ENCODE data around the gene MSANTD3. TPM values are rescaled to one million over a fixed set of nuclear protein-coding genes. Genes with fewer than 3 reads are reported as not detected.

MSANTD3 gene
- total and polyA plus RNA-seq, 3 donors from 2014 or later = 11.5 to 24.9 (median 16.9) TPM

DNA sequence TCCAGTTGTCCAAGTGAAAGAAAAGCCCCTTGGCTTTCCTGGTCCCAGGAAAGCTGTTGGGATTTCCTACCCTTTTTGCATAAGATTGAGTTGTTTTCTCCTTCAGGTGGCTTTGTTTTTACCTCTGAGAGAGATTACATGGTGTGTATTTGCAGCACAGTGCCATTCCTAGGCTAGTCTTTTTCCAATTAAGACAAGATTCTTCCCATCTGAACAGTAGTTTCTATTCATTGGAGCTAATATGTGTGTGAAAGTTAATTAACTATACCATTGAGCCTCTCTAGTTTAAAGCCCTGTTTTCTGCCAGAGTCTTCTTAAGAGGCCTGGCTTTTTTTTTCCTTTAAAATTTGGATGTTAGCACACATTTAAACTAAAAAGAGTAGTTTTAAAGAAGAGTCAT lies 20.1 kb downstream of the MSANTD3 start:
- no peak for DNase-seq
- H3K27ac ChIP-seq = no peak overlapping the region
- no peaks in the 10 kb centered on the region for H3K9me3 ChIP-seq
- no peak for TF ChIP-seq CTCF (IDR thresholded peaks at IDR 0.05)
- no peak for TF ChIP-seq POLR2A (IDR thresholded peaks at IDR 0.05)
- H3K4me1 ChIP-seq = no peaks in the 10 kb centered on the region
- no peaks in the 10 kb centered on the region for H3K27me3 ChIP-seq
- H3K4me3 ChIP-seq = no peak overlapping the region
- H3K36me3 ChIP-seq (ENCODE audit: low read depth, missing control alignments) = no peaks in the 10 kb centered on the region
- intact Hi-C loops (cut with DNase I; ENCODE audit: low total_unique reads) = no loop called here

GRCh38 chr9:100448266-100448665 lies 21.3 kb downstream of the MSANTD3 start:
- 89 to 92% methylated on average over 2 of the region's 2 CpGs for WGBS, 2 donors
- Histone ChIP-seq H3K36me3 (ENCODE audit: low read depth, missing control alignments) (no peaks in the 10 kb centered on the region), H3K27ac (no peak overlapping the region)

DNA sequence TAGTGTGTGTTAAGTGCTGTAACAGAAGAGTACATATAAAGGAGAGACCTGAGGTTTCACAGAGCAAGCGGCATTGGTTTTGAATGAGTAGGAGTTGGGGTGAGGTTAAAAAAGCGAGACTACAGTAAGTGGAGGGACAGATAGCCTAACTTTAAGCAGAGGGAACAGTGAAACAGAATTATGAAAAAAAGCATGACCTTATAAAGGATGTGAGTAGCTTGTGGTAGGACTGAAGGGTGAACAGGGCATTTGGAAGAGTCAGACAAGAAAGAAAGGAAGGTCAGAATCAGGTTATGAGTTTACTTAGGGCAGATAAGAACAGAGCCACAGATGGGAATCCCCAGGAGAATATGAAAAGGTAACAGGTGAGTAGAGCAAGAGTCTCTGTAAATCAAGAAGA lies 22.5 kb downstream of the MSANTD3 start:
- Histone ChIP-seq H3K9me3 (no peaks in the 10 kb centered on the region), H3K36me3 (ENCODE audit: low read depth, missing control alignments) (no peaks in the 10 kb centered on the region), H3K27ac (no peak overlapping the region), H3K4me1 (no peaks in the 10 kb centered on the region), H3K27me3 (no peaks in the 10 kb centered on the region), H3K4me3 (no peak overlapping the region)
- TF ChIP-seq CTCF (IDR thresholded peaks at IDR 0.05) (no peak), POLR2A (IDR thresholded peaks at IDR 0.05) (no peak)
- no peak for DNase-seq
- WGBS, 2 donors = 96 to 98% methylated on average over 2 of the region's 2 CpGs
- intact Hi-C loops (cut with DNase I; ENCODE audit: low total_unique reads) = no loop called here

More at GRCh38 chr9:100448266-100448665, 21.3 kb downstream of the MSANTD3 start:
- Histone ChIP-seq H3K4me3 (no peak overlapping the region), H3K4me1 (no peaks in the 10 kb centered on the region), H3K27me3 (no peaks in the 10 kb centered on the region), H3K9me3 (no peaks in the 10 kb centered on the region)
- no peak for TF ChIP-seq POLR2A (IDR thresholded peaks at IDR 0.05)
- TF ChIP-seq CTCF (IDR thresholded peaks at IDR 0.05) = no peak
- DNase-seq = no peak
- intact Hi-C loops (cut with DNase I; ENCODE audit: low total_unique reads) = no loop called here

DNA sequence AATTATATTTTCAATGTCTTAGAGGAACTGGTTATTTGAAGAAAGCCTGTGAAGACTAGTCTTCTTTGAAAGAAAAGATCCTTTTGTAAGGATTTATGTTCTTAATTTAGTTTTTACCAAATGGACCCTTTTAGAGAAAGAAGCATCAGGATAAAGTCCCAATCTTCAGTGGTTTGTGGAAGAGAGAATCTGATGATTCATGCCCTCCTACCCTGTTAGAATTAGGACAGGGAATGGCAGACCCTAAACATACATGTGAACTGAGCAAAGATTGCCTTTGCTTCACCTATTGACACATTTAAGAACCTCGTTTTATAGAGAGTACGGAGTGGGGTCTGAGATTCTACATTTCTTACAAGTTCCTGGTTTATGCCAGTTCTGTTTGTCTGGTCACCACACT lies 26.0 kb downstream of the MSANTD3 start:
- Histone ChIP-seq H3K36me3 (ENCODE audit: low read depth, missing control alignments) (no peaks in the 10 kb centered on the region), H3K27me3 (no peaks in the 10 kb centered on the region), H3K27ac (no peak overlapping the region), H3K9me3 (no peaks in the 10 kb centered on the region), H3K4me3 (no peak overlapping the region), H3K4me1 (no peaks in the 10 kb centered on the region)
- 92 to 94% methylated on average over 2 of the region's 2 CpGs for WGBS, 2 donors
- intact Hi-C loops (cut with DNase I; ENCODE audit: low total_unique reads) = no loop called here
- DNase-seq = no peak
- TF ChIP-seq POLR2A (IDR thresholded peaks at IDR 0.05) (no peak), CTCF (IDR thresholded peaks at IDR 0.05) (no peak)

DNA sequence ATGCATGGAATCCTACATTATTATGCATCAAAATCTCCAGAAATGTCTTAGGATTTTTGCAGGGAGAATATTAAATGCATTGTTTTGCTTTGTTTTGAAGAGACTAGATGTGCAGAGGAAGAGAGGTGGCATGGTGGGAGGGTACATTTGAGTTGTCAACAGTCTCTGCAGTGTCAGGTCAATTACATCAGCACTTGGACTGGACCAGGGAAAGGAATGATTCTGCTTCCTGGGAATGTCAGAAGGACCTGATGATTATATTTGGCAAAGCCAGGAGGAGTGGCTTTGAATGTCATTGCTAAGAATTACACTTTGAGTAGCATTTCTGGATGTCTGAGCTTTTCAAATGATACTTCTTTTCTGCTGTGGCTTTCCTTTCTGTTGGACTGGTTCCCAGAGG lies 28.5 kb downstream of the MSANTD3 start:
- no peak for DNase-seq
- TF ChIP-seq POLR2A (IDR thresholded peaks at IDR 0.05) (no peak), CTCF (IDR thresholded peaks at IDR 0.05) (no peak)
- Histone ChIP-seq H3K4me3 (no peak overlapping the region), H3K27ac (no peak overlapping the region), H3K9me3 (no peaks in the 10 kb centered on the region), H3K36me3 (ENCODE audit: low read depth, missing control alignments) (no peaks in the 10 kb centered on the region), H3K4me1 (no peaks in the 10 kb centered on the region), H3K27me3 (no peaks in the 10 kb centered on the region)
- intact Hi-C loops (cut with DNase I; ENCODE audit: low total_unique reads) = no loop called here
